NCI-H2029 (cell line): ENCODE measurements around the gene RAB44.
"Not testable (repeated sequence)": the region's sequence is repeated elsewhere in the genome, so short reads cannot be mapped to it uniquely, and the experiment has no call there.

Experiments
- DNase-seq: peaks from one replicate; lab custom pipeline; 2025; lab: John Stamatoyannopoulos, UW

Gene RAB44

GRCh38 chr6:36712816-36713215 lies 15.2 kb downstream of the RAB44 start:
- no peak for DNase-seq

GRCh38 chr6:36713846-36714245 lies 16.2 kb downstream of the RAB44 start:
- DNase-seq: no peak

- no peak for DNase-seq
These were observed 16.9 kb downstream of the RAB44 start for GRCh38 chr6:36714511-36714910.

- DNase-seq: no peak
These were observed 17.8 kb downstream of the RAB44 start for GRCh38 chr6:36715469-36715868.

- DNase-seq: no peak
These were observed 19.0 kb downstream of the RAB44 start for GRCh38 chr6:36716476-36717093.

- DNase-seq: no peak
These were observed 19.7 kb downstream of the RAB44 start for GRCh38 chr6:36717231-36717825.

- no peak for DNase-seq
These were observed 20.4 kb downstream of the RAB44 start for GRCh38 chr6:36717871-36718540.

GRCh38 chr6:36718560-36718959 lies 20.9 kb downstream of the RAB44 start:
- DNase-seq: no peak

GRCh38 chr6:36719126-36719525 lies 21.5 kb downstream of the RAB44 start:
- no peak for DNase-seq

- no peak for DNase-seq
These were observed 22.9 kb downstream of the RAB44 start for GRCh38 chr6:36720251-36721141.

- DNase-seq: no peak
These were observed 23.9 kb downstream of the RAB44 start for GRCh38 chr6:36721369-36722140.

- no peak for DNase-seq
These were observed 24.7 kb downstream of the RAB44 start for GRCh38 chr6:36722365-36722764.

GRCh38 chr6:36722879-36723278 lies 25.3 kb downstream of the RAB44 start:
- no peak for DNase-seq

- DNase-seq: not testable (repeated sequence)
These were observed 26.4 kb downstream of the RAB44 start for GRCh38 chr6:36723992-36724391.

GRCh38 chr6:36724514-36725390 lies 27.1 kb downstream of the RAB44 start:
- peak; percentile 79 for DNase-seq

GRCh38 chr6:36725581-36725980 lies 28.0 kb downstream of the RAB44 start:
- no peak for DNase-seq

- peak; percentile 89 for DNase-seq
These were observed 29.9 kb downstream of the RAB44 start for GRCh38 chr6:36727505-36728021.

- no peak for DNase-seq
These were observed 30.9 kb downstream of the RAB44 start for GRCh38 chr6:36728289-36729160.

GRCh38 chr6:36729161-36729524 lies 31.5 kb downstream of the RAB44 start:
- DNase-seq: no peak
